Ishikawa (cell line): Measurements from ENCODE around the gene CBX1.

Experiments used
- CEBPB ChIP-seq: IDR thresholded peaks from 2 replicates; pipeline ENCODE4 v1.6.1; 2012
- CREB1 ChIP-seq: IDR thresholded peaks from 2 replicates; pipeline ENCODE4 v1.6.1; 2012; ENCODE audit warnings: low read depth
- EGR1 ChIP-seq: IDR thresholded peaks from 2 replicates; pipeline ENCODE4 v1.6.1; 2012
- EP300 ChIP-seq: IDR thresholded peaks from 2 replicates; pipeline ENCODE4 v1.6.1; 2012; ENCODE audit warnings: borderline replicate concordance
- FOXM1 ChIP-seq: IDR thresholded peaks from 2 replicates; pipeline ENCODE4 v1.6.1; 2012; ENCODE audit warnings: low read depth, borderline replicate concordance
- NFIC ChIP-seq: IDR thresholded peaks from 2 replicates; pipeline ENCODE4 v1.6.1; 2012
- RAD21 ChIP-seq: IDR thresholded peaks from 2 replicates; pipeline ENCODE4 v1.6.1; 2012; ENCODE audit warnings: low read depth
- TAF1 ChIP-seq: IDR thresholded peaks from 2 replicates; pipeline ENCODE4 v1.6.1; 2012; ENCODE audit warnings: low read depth, mild to moderate bottlenecking
- TCF12 ChIP-seq: IDR thresholded peaks from 2 replicates; pipeline ENCODE4 v1.6.1; 2012; ENCODE audit warnings: low read depth
- TEAD4 ChIP-seq: IDR thresholded peaks from 2 replicates; pipeline ENCODE4 v1.6.1; 2012
- YY1 ChIP-seq: IDR thresholded peaks from 2 replicates; pipeline ENCODE4 v1.6.1; 2012; ENCODE audit warnings: low read depth
- ZBTB7A ChIP-seq: IDR thresholded peaks from 2 replicates; pipeline ENCODE4 v1.6.1; 2012; ENCODE audit warnings: low read depth
- TF ChIP-seq, protein P1 (sequence below): IDR thresholded peaks from 2 replicates; pipeline ENCODE4 v1.6.1; 2012; ENCODE audit warnings: low read depth, mild to moderate bottlenecking
- TF ChIP-seq, protein P2 (sequence below): IDR thresholded peaks from 2 replicates; pipeline ENCODE4 v1.6.1; 2012
- TF ChIP-seq, protein P3 (sequence below): IDR thresholded peaks from 2 replicates; pipeline ENCODE4 v1.6.1; 2012

CBX1 gene

DNA sequence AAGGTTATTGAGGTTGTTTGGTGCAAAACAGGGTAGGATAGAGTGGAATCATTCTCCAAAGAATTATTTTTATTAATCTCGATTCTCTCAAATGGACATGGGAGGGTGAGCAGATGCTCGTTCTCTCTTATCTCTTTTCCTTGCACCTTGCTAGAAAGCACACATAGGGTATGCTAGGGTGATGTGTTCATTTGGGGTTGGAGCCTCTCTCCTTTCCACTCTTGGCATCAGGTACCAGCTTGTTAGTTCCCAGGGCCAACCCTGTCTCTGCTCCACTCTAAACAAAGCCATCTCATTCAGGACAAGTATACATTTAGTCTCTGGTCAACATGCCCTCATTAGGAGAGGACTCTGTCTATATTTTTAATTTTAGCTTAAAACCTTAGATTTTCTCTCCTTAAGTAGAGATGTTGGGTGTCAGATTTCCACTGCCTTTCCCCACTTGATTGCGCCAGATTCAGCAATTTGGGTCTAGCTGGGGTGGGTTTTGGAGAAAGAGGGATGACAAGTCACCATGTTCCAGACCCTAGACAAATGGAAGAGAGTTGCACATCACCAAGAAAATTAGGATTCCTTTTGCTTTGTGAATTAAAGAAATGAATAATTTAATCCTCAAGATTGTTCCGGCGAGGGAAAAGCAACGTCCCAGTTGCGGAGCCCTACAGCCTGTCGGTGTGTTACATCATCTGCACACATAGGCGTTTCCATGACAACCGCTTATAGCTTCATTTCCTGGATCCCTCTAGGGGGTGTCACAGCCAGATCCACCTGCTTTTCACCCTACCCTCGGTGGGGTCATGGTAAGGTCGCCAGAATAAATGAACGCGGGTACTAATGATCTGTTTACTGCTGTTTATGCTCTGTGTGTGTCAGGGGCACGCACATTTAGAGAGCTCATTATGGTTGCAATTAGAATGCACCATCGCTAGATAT lies 47.8 kb upstream of the CBX1 start:
- TF ChIP-seq CEBPB (no peak), FOXM1 (no peak), RAD21 (no peak), TEAD4 (no peak), TAF1 (no peak), NFIC (no peak)
- TF ChIP-seq, protein P1, sequence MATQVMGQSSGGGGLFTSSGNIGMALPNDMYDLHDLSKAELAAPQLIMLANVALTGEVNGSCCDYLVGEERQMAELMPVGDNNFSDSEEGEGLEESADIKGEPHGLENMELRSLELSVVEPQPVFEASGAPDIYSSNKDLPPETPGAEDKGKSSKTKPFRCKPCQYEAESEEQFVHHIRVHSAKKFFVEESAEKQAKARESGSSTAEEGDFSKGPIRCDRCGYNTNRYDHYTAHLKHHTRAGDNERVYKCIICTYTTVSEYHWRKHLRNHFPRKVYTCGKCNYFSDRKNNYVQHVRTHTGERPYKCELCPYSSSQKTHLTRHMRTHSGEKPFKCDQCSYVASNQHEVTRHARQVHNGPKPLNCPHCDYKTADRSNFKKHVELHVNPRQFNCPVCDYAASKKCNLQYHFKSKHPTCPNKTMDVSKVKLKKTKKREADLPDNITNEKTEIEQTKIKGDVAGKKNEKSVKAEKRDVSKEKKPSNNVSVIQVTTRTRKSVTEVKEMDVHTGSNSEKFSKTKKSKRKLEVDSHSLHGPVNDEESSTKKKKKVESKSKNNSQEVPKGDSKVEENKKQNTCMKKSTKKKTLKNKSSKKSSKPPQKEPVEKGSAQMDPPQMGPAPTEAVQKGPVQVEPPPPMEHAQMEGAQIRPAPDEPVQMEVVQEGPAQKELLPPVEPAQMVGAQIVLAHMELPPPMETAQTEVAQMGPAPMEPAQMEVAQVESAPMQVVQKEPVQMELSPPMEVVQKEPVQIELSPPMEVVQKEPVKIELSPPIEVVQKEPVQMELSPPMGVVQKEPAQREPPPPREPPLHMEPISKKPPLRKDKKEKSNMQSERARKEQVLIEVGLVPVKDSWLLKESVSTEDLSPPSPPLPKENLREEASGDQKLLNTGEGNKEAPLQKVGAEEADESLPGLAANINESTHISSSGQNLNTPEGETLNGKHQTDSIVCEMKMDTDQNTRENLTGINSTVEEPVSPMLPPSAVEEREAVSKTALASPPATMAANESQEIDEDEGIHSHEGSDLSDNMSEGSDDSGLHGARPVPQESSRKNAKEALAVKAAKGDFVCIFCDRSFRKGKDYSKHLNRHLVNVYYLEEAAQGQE: no peak

DNA sequence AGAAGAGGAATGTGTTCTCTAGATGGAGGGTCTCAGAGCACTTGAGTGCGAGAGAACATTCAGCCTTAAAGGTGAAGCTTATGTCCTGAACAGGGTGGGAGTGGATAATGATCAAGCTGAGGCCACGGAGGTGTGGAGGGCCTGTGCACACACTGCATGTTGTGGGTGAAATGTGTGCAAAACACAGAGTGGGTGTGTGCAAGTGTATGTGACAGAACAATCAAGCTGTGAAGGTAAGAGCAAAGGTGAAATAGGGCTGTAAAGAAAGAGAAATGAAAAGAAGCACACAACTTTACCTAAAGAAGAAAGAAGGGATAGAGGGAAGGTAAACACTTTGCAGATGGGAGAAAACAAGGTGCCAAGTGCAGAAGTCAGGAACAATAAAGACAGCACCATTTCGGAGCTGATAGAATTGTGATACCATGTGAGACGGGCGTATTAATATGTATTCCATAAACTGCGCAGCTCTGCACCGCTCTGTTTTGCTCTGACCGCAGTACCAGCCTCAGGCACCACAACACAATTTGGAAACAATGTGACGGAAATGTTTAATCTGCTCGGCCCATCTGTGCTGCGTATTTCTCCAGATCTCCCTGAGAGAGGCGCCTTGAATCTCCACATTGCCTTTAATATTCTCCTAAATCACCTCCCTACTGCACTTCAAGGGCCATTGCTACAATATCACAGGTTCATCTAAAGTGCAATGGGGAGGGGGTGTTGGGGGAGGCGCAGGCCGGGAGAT lies 46.9 kb upstream of the CBX1 start:
- no peak for TF ChIP-seq RAD21

DNA sequence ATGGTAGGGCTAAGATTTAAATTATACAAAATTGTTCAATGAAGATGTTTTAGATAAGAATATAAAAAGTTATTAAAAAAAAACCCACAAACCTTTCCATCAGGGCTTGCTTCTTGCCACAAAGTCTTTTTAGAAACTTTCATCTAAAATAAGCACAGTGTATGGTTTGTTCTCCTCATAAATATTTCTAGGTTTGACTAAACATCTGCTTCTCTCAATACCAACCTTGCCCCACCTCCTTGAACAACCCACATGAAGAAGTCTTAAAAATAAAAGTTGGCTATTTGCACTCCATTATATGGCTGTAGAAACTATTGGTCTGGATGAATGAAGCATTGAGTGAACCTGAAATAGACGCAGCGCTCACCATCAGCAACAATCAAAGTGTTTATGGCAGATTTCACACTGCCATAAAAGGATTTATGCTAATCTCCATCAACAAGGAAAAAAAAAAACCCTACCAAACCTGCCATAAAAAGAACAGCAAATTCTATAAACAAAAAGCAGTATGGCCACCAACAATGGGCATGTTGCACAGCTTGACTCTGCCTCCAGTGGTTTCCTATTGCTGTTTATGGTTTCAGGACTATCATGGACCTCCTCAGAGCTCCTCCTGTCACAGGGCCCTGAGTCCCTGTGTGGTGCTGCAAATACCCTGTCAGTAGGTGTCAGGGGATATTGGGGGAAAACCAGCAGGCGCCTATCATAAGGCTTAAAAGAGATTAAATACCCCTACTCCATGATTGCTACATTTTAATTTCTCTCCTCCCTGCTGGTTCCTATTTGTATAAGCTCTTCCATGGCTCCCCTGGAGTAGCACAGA lies 43.9 kb upstream of the CBX1 start:
- no peak for TF ChIP-seq NFIC
- no peak for TF ChIP-seq TCF12
- no peak for TF ChIP-seq EP300
- TF ChIP-seq YY1: no peak
- no peak for TF ChIP-seq EGR1
- no peak for TF ChIP-seq ZBTB7A
- TF ChIP-seq TAF1: no peak
- TF ChIP-seq TEAD4: no peak
- TF ChIP-seq, protein P1: no peak
- no peak for TF ChIP-seq CEBPB
- no peak for TF ChIP-seq CREB1
- no peak for TF ChIP-seq RAD21
- TF ChIP-seq, protein P2, sequence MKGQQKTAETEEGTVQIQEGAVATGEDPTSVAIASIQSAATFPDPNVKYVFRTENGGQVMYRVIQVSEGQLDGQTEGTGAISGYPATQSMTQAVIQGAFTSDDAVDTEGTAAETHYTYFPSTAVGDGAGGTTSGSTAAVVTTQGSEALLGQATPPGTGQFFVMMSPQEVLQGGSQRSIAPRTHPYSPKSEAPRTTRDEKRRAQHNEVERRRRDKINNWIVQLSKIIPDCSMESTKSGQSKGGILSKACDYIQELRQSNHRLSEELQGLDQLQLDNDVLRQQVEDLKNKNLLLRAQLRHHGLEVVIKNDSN: no peak
- TF ChIP-seq FOXM1: no peak

DNA sequence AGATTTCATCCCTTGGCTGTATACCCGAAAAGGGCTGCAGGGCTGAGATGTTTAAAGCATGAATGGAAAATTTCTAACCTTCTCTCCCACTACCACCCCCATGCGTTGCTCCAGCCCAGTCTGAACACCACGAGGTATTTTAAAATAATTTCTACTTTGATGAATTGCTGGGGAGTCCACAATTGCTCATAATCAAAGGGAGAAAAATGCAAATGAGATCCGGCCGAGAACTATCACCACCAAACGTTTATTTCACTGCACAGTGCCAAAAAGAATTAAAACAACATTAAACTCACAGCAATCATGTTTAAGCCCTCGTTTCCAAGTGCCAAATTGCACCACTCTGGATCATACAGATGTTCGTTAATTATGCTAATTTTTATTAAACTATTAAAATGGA lies 43.0 kb upstream of the CBX1 start:
- no peak for TF ChIP-seq CEBPB
- TF ChIP-seq NFIC: no peak
- TF ChIP-seq RAD21: no peak
- TF ChIP-seq TAF1: no peak

DNA sequence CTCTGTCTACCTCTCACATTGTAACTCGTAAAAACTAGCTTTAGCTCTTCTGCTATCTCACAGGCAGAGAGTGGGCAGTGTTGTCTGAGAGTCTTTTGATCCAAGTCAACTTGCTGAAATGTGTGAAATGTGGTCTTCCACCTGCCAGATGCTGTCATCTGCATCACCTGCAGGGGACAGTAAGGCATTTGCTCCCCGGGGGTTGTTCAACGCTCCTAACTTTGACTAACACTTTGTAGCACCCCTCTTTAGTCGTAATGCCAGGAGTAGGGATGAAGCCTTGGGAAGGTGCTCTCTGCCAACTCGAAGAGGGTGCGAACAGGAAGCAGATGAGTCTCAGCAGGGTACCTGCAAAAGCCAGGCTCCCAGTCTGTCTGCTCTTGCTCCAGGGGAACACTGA lies 42.4 kb upstream of the CBX1 start:
- no peak for TF ChIP-seq CREB1

DNA sequence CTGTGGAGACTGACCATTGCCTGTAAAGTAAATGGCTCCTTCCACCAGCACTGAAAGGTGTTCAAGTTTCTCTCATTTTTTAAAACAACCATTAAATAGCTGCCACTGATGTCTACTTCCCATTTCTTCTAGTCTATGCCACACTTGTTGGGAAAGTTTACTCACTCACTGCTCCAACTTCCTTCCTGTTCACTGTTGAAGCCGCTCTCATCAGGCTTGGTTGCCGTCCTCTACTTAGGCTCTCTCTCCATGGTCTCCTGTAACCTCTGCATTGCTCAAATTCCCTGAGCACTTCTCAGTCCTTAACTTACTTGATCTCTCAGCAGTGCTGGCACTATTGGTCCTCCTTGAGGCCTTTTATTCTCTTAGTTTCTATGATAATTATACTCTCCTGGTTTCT lies 38.7 kb upstream of the CBX1 start:
- TF ChIP-seq ZBTB7A (no peak), TAF1 (no peak), TEAD4 (no peak), EGR1 (no peak), CEBPB (no peak), YY1 (no peak), EP300 (no peak)

DNA sequence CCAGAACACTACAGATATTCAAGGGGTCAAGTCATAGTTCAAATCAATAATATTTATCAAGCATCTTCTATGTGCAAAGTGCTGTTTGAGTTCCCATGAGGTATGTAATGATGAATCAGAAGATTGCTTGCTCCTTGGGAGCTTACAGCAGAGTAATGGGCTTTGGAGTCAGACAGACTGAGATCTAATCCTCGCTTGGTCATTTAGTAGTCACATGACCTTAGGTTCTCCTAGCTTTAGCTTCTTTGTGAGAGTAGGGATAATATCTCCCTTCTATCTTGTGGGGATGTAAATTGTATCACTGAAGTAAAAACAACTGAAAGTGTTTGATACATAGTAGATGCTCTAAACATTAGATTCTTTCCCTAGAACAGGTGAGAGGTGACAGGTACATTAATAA lies 36.4 kb upstream of the CBX1 start:
- no peak for TF ChIP-seq CEBPB
- TF ChIP-seq EP300: no peak
- TF ChIP-seq TEAD4: no peak
- TF ChIP-seq FOXM1: no peak
- no peak for TF ChIP-seq NFIC
- TF ChIP-seq CREB1: no peak
- no peak for TF ChIP-seq ZBTB7A
- no peak for TF ChIP-seq YY1
- TF ChIP-seq, protein P1: no peak
- TF ChIP-seq EGR1: no peak
- TF ChIP-seq, protein P3, sequence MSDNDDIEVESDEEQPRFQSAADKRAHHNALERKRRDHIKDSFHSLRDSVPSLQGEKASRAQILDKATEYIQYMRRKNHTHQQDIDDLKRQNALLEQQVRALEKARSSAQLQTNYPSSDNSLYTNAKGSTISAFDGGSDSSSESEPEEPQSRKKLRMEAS: no peak
- TF ChIP-seq TAF1: no peak
- no peak for TF ChIP-seq RAD21
- TF ChIP-seq, protein P2: no peak
- TF ChIP-seq TCF12: no peak
